H9 (cell line): ENCODE results near the gene BAMBI. TPM values are rescaled to one million over a fixed set of nuclear protein-coding genes. Genes with fewer than 3 reads are reported as not detected.

Source experiments
- DNase-seq: peaks from one replicate; pipeline ENCODE4 v3.0.0-alpha.2; 2017
- H2AFZ ChIP-seq: one replicate; pipeline ENCODE4 v1.6.1; 2013; ENCODE audit warnings: mild to moderate bottlenecking, low read length, control low read depth, moderate library complexity
- H2AK5ac ChIP-seq: 2 replicates; pipeline ENCODE4 v1.6.1; 2013; ENCODE audit warnings: low read length, control low read depth, mixed read lengths; ENCODE audit not compliant: insufficient read length
- H2BK120ac ChIP-seq: one replicate; pipeline ENCODE4 v1.6.1; 2013; ENCODE audit warnings: low read depth, mild to moderate bottlenecking, low read length, control low read depth, inconsistent platforms; ENCODE audit not compliant: poor library complexity, severe bottlenecking
- H2BK12ac ChIP-seq: 2 replicates; pipeline ENCODE4 v1.6.1; 2013; ENCODE audit warnings: low read length, control low read depth, mixed read lengths, low read depth; ENCODE audit not compliant: insufficient read length
- H2BK15ac ChIP-seq: 2 replicates; pipeline ENCODE4 v1.6.1; 2013; ENCODE audit warnings: low read depth, low read length, control low read depth
- H2BK20ac ChIP-seq: one replicate; pipeline ENCODE4 v1.6.1; 2013; ENCODE audit warnings: low read depth, mild to moderate bottlenecking, low read length, control low read depth, inconsistent platforms; ENCODE audit not compliant: poor library complexity, severe bottlenecking
- H2BK5ac ChIP-seq: 2 replicates; pipeline ENCODE4 v1.6.1; 2013; ENCODE audit warnings: low read length, control low read depth, mixed read lengths; ENCODE audit not compliant: insufficient read length
- H3K14ac ChIP-seq: 2 replicates; pipeline ENCODE4 v1.6.1; 2013; ENCODE audit warnings: low read length, control low read depth; ENCODE audit not compliant: insufficient read depth
- H3K18ac ChIP-seq: 2 replicates; pipeline ENCODE4 v1.6.1; 2013; ENCODE audit warnings: low read depth, mild to moderate bottlenecking, mixed read lengths, low read length, control low read depth; ENCODE audit not compliant: insufficient read length
- H3K23ac ChIP-seq: 2 replicates; pipeline ENCODE4 v1.6.1; 2013; ENCODE audit warnings: low read length, control low read depth, mixed read lengths, low read depth; ENCODE audit not compliant: insufficient read length
- H3K23me2 ChIP-seq: 2 replicates; pipeline ENCODE4 v1.6.1; 2013; ENCODE audit warnings: low read depth, mild to moderate bottlenecking, mixed read lengths, low read length, control low read depth; ENCODE audit not compliant: insufficient read length, poor library complexity, severe bottlenecking
- H3K27ac ChIP-seq: 2 replicates; pipeline ENCODE4 v1.5.1; 2013; ENCODE audit warnings: low read length, control low read depth, mixed read lengths, low read depth; ENCODE audit not compliant: insufficient read length
- H3K27me3 ChIP-seq: 2 replicates; pipeline ENCODE4 v1.6.1; 2013; ENCODE audit warnings: low read length, control low read depth, inconsistent platforms; ENCODE audit not compliant: insufficient read depth
- H3K4ac ChIP-seq: 2 replicates; pipeline ENCODE4 v1.6.1; 2013; ENCODE audit warnings: low read depth, mild to moderate bottlenecking, control low read depth, inconsistent platforms, low read length, moderate library complexity
- H3K4me1 ChIP-seq: 2 replicates; pipeline ENCODE4 v1.6.1; 2013; ENCODE audit warnings: low read length, control low read depth, inconsistent platforms; ENCODE audit not compliant: insufficient read depth
- H3K4me2 ChIP-seq: 2 replicates; pipeline ENCODE4 v1.6.1; 2013; ENCODE audit warnings: low read length, control low read depth, mixed read lengths; ENCODE audit not compliant: insufficient read length, insufficient read depth
- H3K56ac ChIP-seq: 2 replicates; pipeline ENCODE4 v1.6.1; 2013; ENCODE audit warnings: low read depth, mild to moderate bottlenecking, mixed read lengths, low read length, control low read depth; ENCODE audit not compliant: insufficient read length
- H3K79me1 ChIP-seq: 2 replicates; pipeline ENCODE4 v1.6.1; 2013; ENCODE audit warnings: low read depth, mild to moderate bottlenecking, moderate library complexity, low read length, control low read depth, inconsistent platforms; ENCODE audit not compliant: insufficient read depth, poor library complexity, severe bottlenecking
- H3K79me2 ChIP-seq: 2 replicates; pipeline ENCODE4 v1.6.1; 2013; ENCODE audit warnings: low read length, control low read depth, inconsistent platforms; ENCODE audit not compliant: insufficient read depth
- H3K9ac ChIP-seq: 2 replicates; pipeline ENCODE4 v1.6.1; 2013; ENCODE audit warnings: low read length, control low read depth, mixed read lengths; ENCODE audit not compliant: insufficient read length; ENCODE audit errors: extremely low read depth
- H3K9me3 ChIP-seq: one replicate; pipeline ENCODE4 v1.6.1; 2013; ENCODE audit warnings: low read depth, low read length, inconsistent platforms; ENCODE audit not compliant: control insufficient read depth
- H3T11ph ChIP-seq: one replicate; pipeline ENCODE4 v1.6.1; 2013; ENCODE audit warnings: mild to moderate bottlenecking, low read length, control low read depth, inconsistent platforms
- H4K20me1 ChIP-seq: one replicate; pipeline ENCODE4 v1.6.1; 2013; ENCODE audit not compliant: control insufficient read depth, insufficient read length, insufficient read depth
- H4K5ac ChIP-seq: 2 replicates; pipeline ENCODE4 v1.6.1; 2013; ENCODE audit warnings: low read depth, mild to moderate bottlenecking, mixed read lengths, low read length, control low read depth; ENCODE audit not compliant: insufficient read length
- H4K8ac ChIP-seq: replicated peaks from 2 replicates; pipeline ENCODE4 v1.6.1; 2013; ENCODE audit warnings: low read length, control low read depth, mixed read lengths, low read depth; ENCODE audit not compliant: insufficient read length
- H4K91ac ChIP-seq: 2 replicates; pipeline ENCODE4 v1.6.1; 2013; ENCODE audit warnings: low read depth, mild to moderate bottlenecking, moderate library complexity, mixed read lengths, low read length, control low read depth; ENCODE audit not compliant: insufficient read length
- H3K27ac Mint-ChIP-seq, 3 experiments: 2 replicates in 2 of 3; 3 replicates in 1 of 3; pipeline ENCODE4 v1.8.0; 2020 to 2021; ENCODE audit warnings: mixed read lengths in 3 of 3, mild to moderate bottlenecking in 1 of 3, moderate library complexity in 1 of 3
- H3K27me3 Mint-ChIP-seq: 2 replicates; pipeline ENCODE4 v1.8.0; 2021; ENCODE audit warnings: low read depth, mild to moderate bottlenecking, moderate library complexity, mixed read lengths
- H3K36me3 Mint-ChIP-seq, 3 experiments: 2 replicates in 2 of 3; 3 replicates in 1 of 3; pipeline ENCODE4 v1.8.0; 2020 to 2021; ENCODE audit warnings: low read depth in 3 of 3, mixed read lengths in 3 of 3; ENCODE audit not compliant: insufficient read depth in 1 of 3
- H3K4me1 Mint-ChIP-seq, 2 experiments: 2 replicates each; pipeline ENCODE4 v1.8.0; 2020; ENCODE audit warnings: mixed read lengths in 2 of 2
- H3K4me3 Mint-ChIP-seq, 2 experiments: 2 replicates in 1 of 2; 3 replicates in 1 of 2; pipeline ENCODE4 v1.8.0; 2020 to 2021; ENCODE audit warnings: mild to moderate bottlenecking in 2 of 2, mixed read lengths in 2 of 2, moderate library complexity in 1 of 2
- H3K9me3 Mint-ChIP-seq, 2 experiments: 2 replicates in 1 of 2; 3 replicates in 1 of 2; pipeline ENCODE4 v1.8.0; 2020; ENCODE audit warnings: mild to moderate bottlenecking in 2 of 2, mixed read lengths in 2 of 2, moderate library complexity in 1 of 2
- WGBS: extraction: QIAGEN DNeasy Blood & Tissue Kit; methylation state at CpG from one replicate; pipeline ENCODE4 v1.1.7; 2013; ENCODE audit warnings: missing lambda C conversion rate, low lambda C conversion rate, mixed read lengths; ENCODE audit not compliant: insufficient read length; ENCODE audit errors: extremely low coverage; 5-methylcytosine and 5-hydroxymethylcytosine counted together
- total RNA-seq: library from RNA; stranded (reverse); gene quantifications from 2 replicates; pipeline ENCODE4 v1.2.1, GENCODE V29; 2021
- TF ChIP-seq, protein P1 (sequence below): fragments of 200-600 bp; sonication (generic); conservative IDR thresholded peaks from 3 replicates; pipeline ENCODE4 v1.8.0; 2021; ENCODE audit warnings: antibody characterized with exemption, mild to moderate bottlenecking

The BAMBI gene
- total RNA-seq, 1 experiment from 2014 or later, result 16.8 TPM

DNA sequence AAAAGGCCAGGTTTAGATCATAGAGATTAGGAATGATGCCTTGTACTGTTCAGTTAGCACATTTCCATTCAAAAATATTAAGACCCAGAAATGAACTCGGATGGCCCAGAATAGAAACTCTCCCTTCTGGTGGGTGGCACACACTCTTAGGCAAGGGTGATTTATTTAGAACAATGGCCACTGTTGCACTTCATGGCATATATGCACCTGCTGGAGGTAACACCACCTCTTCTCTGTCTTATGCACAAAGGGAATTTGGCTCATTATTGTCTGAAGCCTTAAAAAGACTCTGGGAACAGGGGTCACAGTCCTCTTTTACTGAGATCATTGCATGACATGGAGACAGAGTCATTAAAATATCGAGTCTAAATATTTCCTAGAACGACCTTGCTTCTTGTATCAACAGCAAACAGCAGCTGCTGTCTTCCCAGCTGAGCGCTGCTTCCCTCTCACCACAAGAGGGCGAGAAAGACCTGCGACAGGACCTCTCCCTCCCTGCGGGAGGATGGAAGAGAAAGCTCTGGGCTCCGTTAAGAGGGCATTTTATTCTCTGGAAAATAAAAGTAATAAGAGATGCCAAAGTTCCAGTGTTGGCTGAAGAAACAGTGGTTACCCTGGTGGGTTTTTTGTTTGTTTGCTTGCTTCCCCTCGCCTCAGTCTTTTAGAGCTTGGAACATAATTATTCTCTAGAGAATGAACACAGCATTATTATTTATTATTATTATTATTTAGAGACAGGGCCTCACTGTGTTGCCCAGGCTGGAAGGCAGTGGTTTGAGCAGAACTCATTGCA, 13.5 kb upstream of the BAMBI start:
- H3K27ac Mint-ChIP-seq, result no peak overlapping the region
- peaks cover 5% of the 10 kb centered on the region for H3K23me2 ChIP-seq
- H2AFZ ChIP-seq, result no peak overlapping the region
- H4K91ac ChIP-seq, result no peak overlapping the region
- H4K20me1 ChIP-seq, result no peaks in the 10 kb centered on the region
- no peak overlapping the region for H2AK5ac ChIP-seq
- H3K4ac ChIP-seq, result no peak overlapping the region
- no peaks in the 10 kb centered on the region for H3K79me1 ChIP-seq
- H2BK20ac ChIP-seq, result no peak overlapping the region
- no peak overlapping the region for H3T11ph ChIP-seq
- H3K79me2 ChIP-seq, result no peaks in the 10 kb centered on the region
- no peak overlapping the region for H2BK15ac ChIP-seq
- H3K9me3 Mint-ChIP-seq, result peaks cover 0 to 3% of the 10 kb centered on the region in 2 experiments; a peak in 1 of 5 replicates
- no peak overlapping the region for H3K9ac ChIP-seq
- H3K14ac ChIP-seq, result no peak overlapping the region
- H3K27ac ChIP-seq, result no peak overlapping the region
- no peak overlapping the region for H3K56ac ChIP-seq
- no peaks in the 10 kb centered on the region for H3K4me1 ChIP-seq
- H3K4me1 Mint-ChIP-seq, result peaks cover 8 to 12% of the 10 kb centered on the region in 2 experiments
- H4K8ac ChIP-seq, result no peak overlapping the region
- no peak overlapping the region for H3K4me3 Mint-ChIP-seq
- H3K4me2 ChIP-seq, result no peak overlapping the region
- H2BK120ac ChIP-seq, result no peak overlapping the region
- no peak overlapping the region for H3K23ac ChIP-seq
- H3K18ac ChIP-seq, result no peak overlapping the region
- H4K5ac ChIP-seq, result no peak overlapping the region
- H2BK5ac ChIP-seq, result no peak overlapping the region
- no peaks in the 10 kb centered on the region; the same call in 1 of the 2 replicates for H3K27me3 ChIP-seq
- H2BK12ac ChIP-seq, result no peak overlapping the region
- peak; percentile 77 for DNase-seq
- TF ChIP-seq, protein P1, sequence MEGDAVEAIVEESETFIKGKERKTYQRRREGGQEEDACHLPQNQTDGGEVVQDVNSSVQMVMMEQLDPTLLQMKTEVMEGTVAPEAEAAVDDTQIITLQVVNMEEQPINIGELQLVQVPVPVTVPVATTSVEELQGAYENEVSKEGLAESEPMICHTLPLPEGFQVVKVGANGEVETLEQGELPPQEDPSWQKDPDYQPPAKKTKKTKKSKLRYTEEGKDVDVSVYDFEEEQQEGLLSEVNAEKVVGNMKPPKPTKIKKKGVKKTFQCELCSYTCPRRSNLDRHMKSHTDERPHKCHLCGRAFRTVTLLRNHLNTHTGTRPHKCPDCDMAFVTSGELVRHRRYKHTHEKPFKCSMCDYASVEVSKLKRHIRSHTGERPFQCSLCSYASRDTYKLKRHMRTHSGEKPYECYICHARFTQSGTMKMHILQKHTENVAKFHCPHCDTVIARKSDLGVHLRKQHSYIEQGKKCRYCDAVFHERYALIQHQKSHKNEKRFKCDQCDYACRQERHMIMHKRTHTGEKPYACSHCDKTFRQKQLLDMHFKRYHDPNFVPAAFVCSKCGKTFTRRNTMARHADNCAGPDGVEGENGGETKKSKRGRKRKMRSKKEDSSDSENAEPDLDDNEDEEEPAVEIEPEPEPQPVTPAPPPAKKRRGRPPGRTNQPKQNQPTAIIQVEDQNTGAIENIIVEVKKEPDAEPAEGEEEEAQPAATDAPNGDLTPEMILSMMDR, result peak; percentile 98
- WGBS, result no CpG with 5 or more reads among the region's 9 CpGs
- peaks cover 25% of the 10 kb centered on the region for H3K27me3 Mint-ChIP-seq
- no peaks in the 10 kb centered on the region for H3K36me3 Mint-ChIP-seq
- H3K9me3 ChIP-seq, result no peaks in the 10 kb centered on the region
